Right atrium auricular region (tissue), 2 donors: Measurements from ENCODE around the gene ITSN1. TPM values are rescaled to one million over a fixed set of nuclear protein-coding genes. Genes with fewer than 3 reads are reported as not detected.

Experiments
- DNase-seq: peaks from one replicate; pipeline ENCODE4 v3.0.0-alpha.2; 2019; ENCODE audit warnings: low spot score
- H3K27ac ChIP-seq, 2 donors: fragments of 200-600 bp; sonication (generic); 1 replicate in 1 of 2; 2 replicates in 1 of 2; pipeline ENCODE4 v1.5.1; 2016 to 2019
- H3K27me3 ChIP-seq, 2 donors: fragments of 200-600 bp; sonication (generic); one replicate each; pipeline versions ENCODE4 v1.5.1 to v1.6.0; 2017 to 2019
- H3K36me3 ChIP-seq: fragments of 200-600 bp; sonication (generic); one replicate; pipeline ENCODE4 v1.5.1; 2016
- H3K4me1 ChIP-seq, 2 donors: fragments of 200-600 bp; sonication (generic); one replicate each; pipeline versions ENCODE4 v1.5.1 to v1.6.0; 2017 to 2019
- H3K4me3 ChIP-seq, 2 donors: fragments of 200-600 bp; sonication (generic); 1 replicate in 1 of 2; 2 replicates in 1 of 2; pipeline ENCODE4 v1.5.1; 2017 to 2019; ENCODE audit warnings: mild to moderate bottlenecking in 1 of 2, moderate library complexity in 1 of 2
- H3K9me3 ChIP-seq, 2 donors: fragments of 200-600 bp; sonication (generic); one replicate each; pipeline ENCODE4 v1.5.1; 2019
- CTCF ChIP-seq, 2 donors: fragments of 200-600 bp; sonication (generic); IDR thresholded peaks; one replicate each; pipeline ENCODE4 v1.5.1; 2019; ENCODE audit warnings: antibody characterized with exemption in 2 of 2
- total RNA-seq, 2 donors: library from RNA; depleted of rRNA; stranded (reverse); fragments of >200 nt; gene quantifications; one replicate each; pipeline ENCODE4 v1.1.0, GENCODE V29; 2016

ITSN1 gene
- total RNA-seq, 2 donors from 2014 or later = 49.9 to 54.9 TPM

- no peak for TF ChIP-seq CTCF (IDR thresholded peaks at IDR 0.05)
- no peak overlapping the region for H3K27ac ChIP-seq
- no peaks in the 10 kb centered on the region for H3K27me3 ChIP-seq
- H3K4me3 ChIP-seq = no peak overlapping the region
- peaks cover 7% of the 10 kb centered on the region for H3K36me3 ChIP-seq
- H3K9me3 ChIP-seq = no peaks in the 10 kb centered on the region
- peaks cover 0 to 13% of the 10 kb centered on the region in 2 donors for H3K4me1 ChIP-seq
- DNase-seq = no peak
These were observed 254.4 kb downstream of the ITSN1 start for GRCh38 chr21:33896691-33897090.

GRCh38 chr21:33897098-33897497 lies 254.8 kb downstream of the ITSN1 start:
- DNase-seq = no peak
- no peaks in the 10 kb centered on the region for H3K27me3 ChIP-seq
- no peaks in the 10 kb centered on the region for H3K9me3 ChIP-seq
- peaks cover 8% of the 10 kb centered on the region for H3K36me3 ChIP-seq
- no peak overlapping the region for H3K27ac ChIP-seq
- H3K4me3 ChIP-seq = no peak overlapping the region
- TF ChIP-seq CTCF (IDR thresholded peaks at IDR 0.05) = no peak
- peaks cover 0 to 13% of the 10 kb centered on the region in 2 donors for H3K4me1 ChIP-seq

- no peak for DNase-seq
- Histone ChIP-seq H3K4me3 (no peak overlapping the region), H3K36me3 (peaks cover 10% of the 10 kb centered on the region), H3K9me3 (no peaks in the 10 kb centered on the region), H3K27me3 (no peaks in the 10 kb centered on the region), H3K27ac (no peak overlapping the region), H3K4me1 (peaks cover 0 to 13% of the 10 kb centered on the region in 2 donors)
- TF ChIP-seq CTCF (IDR thresholded peaks at IDR 0.05) = no peak
These were observed 255.4 kb downstream of the ITSN1 start for GRCh38 chr21:33897739-33898138.

- peaks cover 0 to 13% of the 10 kb centered on the region in 2 donors for H3K4me1 ChIP-seq
- TF ChIP-seq CTCF (IDR thresholded peaks at IDR 0.05) = no peak
- no peaks in the 10 kb centered on the region for H3K27me3 ChIP-seq
- H3K27ac ChIP-seq = peak overlapping the region in 1 of 2 donors; percentile 13
- peaks cover 18% of the 10 kb centered on the region for H3K36me3 ChIP-seq
- no peak overlapping the region for H3K4me3 ChIP-seq
- H3K9me3 ChIP-seq = no peaks in the 10 kb centered on the region
- no peak for DNase-seq
These were observed 256.3 kb downstream of the ITSN1 start for GRCh38 chr21:33898586-33898985.

- H3K4me3 ChIP-seq = no peak overlapping the region
- no peaks in the 10 kb centered on the region for H3K27me3 ChIP-seq
- H3K27ac ChIP-seq = peak overlapping the region in 1 of 2 donors; percentile 13
- TF ChIP-seq CTCF (IDR thresholded peaks at IDR 0.05) = no peak
- DNase-seq = no peak
- no peaks in the 10 kb centered on the region for H3K9me3 ChIP-seq
- peaks cover 0 to 8% of the 10 kb centered on the region in 2 donors for H3K4me1 ChIP-seq
- peaks cover 25% of the 10 kb centered on the region for H3K36me3 ChIP-seq
These were observed 256.9 kb downstream of the ITSN1 start for GRCh38 chr21:33899199-33899598.
